ENCODE results near the gene CCDC74A.
"Not testable (repeated sequence)": the region's sequence is repeated elsewhere in the genome, so short reads cannot be mapped to it uniquely, and the experiment has no call there.

Gene CCDC74A

GRCh38 chr2:131527131-131528001, at the start of gene CCDC74A:
TSS of gene CCDC74A (plus strand) at chr2:131527888. CDS start at chr2:131527971, 83 bp downstream.
- not testable (repeated sequence) for DNase-seq

- DNase-seq, result not testable (repeated sequence)
These were observed 49.4 kb upstream of the CCDC74A start for GRCh38 chr2:131478074-131478849.

DNA sequence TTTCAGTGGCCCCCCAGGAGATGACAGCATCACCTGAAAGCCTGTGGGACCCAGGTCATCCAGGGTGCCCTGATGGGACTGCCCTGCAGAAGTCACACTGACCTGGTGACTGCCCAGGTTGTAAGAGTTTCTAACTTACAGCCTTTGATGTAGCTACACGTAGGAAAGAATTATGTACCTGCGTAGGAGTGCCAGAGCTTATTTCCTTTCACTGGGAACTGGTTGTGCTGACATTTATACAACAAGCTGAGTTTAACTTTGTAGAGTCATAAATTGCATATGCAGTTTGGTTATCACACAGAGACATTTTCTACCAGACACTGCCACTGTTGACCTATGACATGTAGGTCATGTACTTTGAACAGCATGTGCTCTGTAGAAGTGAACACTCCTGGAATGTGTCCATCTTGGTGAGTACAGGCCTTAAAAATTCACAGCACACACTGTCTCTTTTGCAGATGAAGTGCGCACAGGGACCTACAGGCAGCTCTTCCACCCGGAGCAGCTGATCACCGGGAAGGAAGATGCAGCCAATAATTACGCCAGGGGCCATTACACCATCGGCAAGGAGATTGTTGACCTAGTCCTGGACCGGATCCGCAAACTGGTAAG, 48.7 kb upstream of the CCDC74A start:
- not testable (repeated sequence) for DNase-seq

DNA sequence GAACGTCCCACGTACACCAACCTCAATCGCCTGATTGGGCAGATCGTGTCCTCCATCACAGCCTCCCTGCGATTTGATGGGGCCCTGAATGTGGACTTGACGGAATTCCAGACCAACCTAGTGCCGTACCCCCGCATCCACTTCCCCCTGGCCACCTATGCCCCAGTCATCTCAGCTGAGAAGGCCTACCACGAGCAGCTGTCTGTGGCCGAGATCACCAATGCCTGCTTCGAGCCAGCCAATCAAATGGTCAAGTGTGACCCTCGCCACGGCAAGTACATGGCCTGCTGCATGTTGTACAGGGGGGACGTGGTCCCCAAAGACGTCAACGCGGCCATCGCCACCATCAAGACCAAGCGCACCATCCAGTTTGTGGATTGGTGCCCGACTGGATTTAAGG, 47.3 kb upstream of the CCDC74A start:
- not testable (repeated sequence) for DNase-seq

GRCh38 chr2:131482506-131483155, 45.1 kb upstream of the CCDC74A start:
- DNase-seq, result not testable (repeated sequence)

DNA sequence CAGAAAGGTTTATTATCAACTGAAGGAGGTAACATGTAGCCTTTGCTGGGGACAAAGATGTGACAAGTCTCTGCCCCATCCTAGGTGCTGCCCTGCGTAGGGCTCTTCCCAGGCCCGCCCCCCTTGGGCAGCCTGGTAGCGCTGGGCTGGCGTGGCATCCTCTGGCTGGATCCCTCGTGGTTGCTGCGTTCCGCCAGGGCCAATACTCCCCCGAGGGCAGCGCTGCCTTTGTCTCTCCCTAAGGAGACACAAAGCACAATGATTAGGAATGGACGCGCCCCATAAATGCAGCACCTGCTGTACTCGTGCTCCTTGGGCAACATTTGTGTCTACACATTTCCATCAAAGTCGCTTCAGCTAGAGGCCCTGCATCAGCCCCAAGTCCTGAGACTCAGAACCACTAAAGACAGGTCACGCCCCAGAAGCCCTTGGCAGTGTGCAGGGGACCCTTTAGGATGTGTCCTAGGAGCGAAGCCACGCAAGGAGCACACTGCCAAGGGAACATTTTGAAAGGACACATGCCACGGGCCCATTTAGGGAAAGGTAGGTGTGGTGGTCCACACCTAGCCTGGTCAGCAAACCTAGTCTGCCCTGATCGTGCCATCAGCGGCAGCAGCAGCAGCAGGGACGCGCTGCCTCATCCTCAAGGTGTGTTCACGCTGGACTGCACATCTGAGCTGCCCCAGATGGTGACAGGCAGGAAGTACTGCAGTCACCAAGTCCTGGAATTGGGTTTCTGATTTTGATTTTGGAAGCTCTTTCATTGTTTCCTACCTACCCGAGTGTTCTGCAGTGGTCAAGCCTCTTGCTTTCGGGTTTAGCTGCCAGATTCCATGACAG, 43.5 kb upstream of the CCDC74A start:
- not testable (repeated sequence) for DNase-seq

DNA sequence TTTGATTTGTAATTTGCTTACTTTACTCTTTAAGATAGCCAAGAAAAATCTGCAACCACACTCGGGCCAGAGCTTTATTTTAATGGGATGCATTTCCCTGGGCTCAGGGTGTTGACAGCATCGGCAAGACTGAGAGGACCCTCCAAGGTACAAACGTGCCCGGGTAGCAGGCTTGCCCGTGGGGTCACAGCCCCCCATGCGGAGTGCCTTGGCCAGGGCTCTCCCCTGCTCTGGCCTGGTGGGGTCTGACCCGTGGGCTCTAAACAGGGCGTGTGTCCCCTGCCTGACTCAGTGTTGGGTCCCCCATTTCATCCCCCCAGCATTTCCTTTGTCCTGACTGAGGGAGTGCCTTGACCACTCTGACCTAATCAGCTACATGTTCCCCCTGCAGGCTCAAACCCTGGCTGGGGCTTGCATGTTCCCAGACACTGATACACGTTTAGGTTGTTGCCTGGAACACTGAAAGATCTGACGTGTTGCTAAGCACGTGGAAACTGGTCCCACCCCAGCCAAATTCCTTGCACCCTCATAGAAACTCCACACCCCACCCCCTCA, 42.7 kb upstream of the CCDC74A start:
- not testable (repeated sequence) for DNase-seq

- DNase-seq, result not testable (repeated sequence)
These were observed 41.3 kb upstream of the CCDC74A start for GRCh38 chr2:131486201-131486902.

DNA sequence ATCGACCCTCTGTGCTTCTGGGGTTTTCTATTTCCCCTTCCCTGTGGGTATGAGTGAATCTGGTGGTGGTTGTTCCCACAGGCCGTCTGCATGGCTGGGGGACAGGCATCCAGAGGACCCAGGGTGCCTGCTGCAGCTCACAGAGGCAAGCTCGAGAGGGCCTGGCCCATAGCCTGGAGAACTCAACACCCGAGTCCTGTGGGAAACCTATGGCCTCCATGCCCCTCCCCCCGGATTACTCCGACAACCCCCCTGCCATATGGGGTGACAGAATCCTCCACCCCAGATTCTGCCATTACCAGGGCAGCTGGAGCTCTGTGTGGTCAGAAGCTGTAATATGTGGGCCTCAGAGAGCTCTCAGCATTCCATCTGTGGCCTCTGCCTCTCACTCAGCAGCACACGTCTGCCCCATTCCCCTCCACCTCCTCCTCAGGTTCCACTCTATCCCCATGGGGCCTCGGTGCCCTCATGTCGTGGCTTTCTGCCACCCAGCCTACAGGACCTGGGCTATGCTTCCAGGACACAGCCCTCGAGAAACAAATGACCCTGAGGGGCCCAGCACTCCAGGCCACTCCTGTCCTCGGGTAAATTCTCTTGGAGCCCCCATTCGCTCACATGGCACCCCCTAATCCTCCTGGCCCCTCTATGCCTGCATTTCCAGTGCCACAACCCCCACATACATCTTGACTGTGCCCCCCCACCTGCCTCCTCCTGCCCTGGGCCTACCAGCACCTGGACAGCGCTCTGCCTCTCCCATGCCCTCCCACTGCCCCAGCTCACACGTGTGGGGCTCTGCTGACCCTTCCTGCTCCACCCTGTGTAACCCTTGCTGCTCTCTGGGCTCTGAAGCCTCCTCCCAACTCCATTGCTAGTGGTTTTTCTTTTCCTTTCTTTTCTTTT, 39.1 kb upstream of the CCDC74A start:
- no peak for DNase-seq

DNA sequence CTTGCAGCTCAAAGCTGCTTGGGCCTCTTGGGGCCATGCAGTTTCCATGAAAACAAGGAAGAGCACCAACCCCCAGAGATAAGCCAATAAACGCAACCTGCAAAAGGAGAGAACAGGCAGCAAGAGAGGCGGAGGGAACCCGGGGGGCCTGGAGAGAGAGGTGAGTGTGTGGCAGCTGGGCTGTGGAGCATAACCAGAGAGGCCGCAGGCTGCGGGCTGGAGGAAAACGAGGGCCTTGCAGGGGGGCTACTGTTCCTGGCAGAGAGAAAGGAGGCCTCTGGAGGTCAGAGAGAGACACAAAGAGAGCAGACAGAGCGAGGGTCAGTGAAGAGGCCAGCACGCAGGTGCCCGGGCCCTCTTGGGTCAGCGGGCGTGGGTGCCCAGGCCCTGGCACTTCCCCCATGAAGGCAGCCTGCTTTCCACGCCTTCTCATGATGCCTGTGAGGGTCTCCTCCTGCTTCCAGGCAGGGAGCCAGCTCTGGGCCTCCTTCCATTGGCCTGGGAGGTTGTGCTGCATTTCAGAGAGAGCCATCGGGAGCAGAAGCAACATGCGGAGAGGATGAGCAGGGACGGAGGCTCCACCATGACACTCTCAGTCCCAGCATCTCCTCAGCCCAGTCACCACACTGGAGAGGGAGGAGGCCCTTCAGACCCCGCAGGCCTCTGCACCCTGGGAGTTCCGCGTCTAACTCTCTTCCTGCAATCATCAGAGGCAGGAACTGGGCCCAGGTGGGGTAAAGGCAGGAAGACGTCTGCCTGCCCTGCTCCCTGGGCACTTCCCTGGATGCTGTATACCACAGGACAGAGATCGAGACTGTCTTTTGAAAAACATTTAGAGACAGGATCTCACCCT, 36.8 kb upstream of the CCDC74A start:
- not testable (repeated sequence) for DNase-seq

- DNase-seq, result not testable (repeated sequence)
These were observed 36.2 kb upstream of the CCDC74A start for GRCh38 chr2:131491469-131491836.

DNA sequence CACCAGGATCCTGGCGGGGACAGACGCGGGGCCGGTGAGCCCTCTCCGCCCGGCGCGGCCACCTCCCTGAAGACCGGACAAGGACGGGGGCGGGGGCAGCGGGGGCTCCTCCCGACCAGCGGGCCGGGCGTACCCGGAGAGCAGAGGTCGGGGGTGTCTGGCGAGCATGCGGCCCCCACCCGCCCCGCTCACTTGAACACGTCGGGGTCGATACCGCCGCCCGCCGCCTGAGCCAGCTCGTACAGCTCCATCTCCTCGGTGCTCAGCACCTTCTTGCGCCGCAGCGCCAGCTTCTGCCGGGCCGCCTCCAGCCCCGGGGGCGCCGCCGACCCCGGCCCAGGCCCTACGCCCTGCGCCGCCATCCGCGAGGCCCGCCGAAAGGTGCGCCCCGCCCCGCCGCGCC, 35.7 kb upstream of the CCDC74A start, which contains the start of gene MZT2A:
MZT2A (minus strand) TSS at position 383 of the 403 bp plus-strand sequence; CDS start at position 362, 21 bp downstream.
- DNase-seq, result not testable (repeated sequence)

DNA sequence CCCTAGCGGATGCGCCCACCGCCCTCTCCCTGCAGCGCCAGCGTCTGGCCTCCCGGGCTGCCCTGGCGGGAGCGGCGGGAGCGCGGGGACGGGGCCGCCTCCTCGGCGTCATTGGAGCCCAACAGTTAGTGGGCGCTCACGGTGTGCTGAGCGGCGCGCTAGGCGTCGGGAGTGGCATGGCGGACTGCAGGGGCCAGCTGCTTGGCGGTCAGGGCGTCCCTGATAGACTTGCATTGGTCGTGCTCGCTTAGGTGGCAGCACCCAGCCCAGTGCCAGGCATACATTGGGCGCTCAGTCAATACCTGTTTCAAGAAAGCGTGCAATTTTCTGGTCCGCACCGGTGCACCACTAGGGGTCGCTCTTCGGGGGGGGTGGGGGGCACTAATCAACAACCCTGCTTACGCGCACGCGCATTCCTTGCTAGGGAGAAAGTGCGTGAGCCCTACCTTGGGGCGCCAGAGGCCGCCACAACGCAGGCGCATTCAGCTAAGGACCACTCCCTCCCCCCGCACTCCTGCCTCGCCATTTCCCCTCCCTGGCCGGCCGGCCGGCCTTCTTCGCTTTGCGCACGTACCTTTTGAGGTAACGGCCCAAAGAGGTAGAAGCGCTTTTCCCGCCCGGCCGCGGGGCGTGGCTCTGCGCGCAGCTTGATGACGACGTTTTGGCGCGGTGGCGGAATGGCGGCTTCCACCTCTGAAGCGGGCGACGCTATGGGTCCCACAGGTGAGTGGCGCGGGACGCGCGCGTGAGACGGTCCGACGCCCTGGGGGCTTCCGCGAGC, 35.1 kb upstream of the CCDC74A start:
- peak; percentile 51 for DNase-seq

DNA sequence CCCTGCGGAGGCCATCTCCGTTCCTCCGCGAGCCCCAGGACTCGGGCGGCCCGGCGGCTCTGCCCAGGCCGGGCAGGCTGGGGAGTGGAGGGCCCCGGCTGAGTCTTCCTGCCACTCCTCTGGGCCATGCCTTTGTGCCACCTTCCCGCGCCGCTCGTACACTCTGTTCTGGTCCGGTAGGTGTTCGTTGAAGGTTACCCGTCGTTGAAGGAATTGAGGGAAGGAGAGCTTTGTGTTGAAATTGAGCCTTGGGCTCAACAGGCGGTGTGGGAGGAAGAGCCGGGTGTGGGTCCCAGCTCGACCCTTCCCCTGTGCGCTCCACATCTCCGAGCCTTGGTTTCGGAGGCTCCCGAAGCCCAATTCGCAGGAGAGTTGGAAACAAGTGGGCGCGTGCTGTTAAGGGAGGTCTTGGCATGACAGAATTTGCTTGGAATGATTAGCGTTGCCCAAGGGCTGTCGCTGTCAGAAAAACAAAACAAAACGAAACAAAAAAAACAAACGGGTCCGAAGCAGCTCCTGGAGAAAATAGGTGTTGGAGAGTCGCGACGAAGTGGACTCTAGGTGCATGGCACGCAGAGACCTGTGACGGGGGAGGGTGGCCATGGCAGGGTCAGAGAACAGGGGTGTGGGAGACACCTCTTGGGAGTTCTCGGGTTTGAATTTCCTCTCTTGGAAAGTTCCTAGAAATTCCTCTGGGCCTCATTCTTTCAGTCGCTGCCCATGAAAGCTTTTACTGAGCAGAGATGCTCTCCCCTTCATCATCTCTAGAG, 34.3 kb upstream of the CCDC74A start:
- no peak for DNase-seq

DNA sequence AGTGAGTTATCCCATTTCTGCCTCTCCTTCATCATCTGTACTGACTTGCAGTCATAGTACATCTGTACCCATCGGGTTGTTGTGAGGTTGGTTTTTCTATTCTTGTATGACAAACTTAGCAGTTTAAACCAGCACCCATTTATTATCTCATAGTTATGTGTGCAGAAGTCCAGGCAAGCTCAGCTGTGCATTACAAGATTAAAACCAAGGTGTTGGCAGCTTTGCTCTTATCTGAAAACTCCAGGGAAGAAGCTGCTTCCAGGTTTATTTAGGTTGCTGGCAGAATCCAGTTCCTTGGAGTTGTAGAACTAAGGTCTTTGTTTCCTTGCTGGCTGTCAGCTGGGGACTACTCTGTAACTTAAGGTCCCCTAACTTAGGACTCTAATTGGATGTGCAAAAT, 32.2 kb upstream of the CCDC74A start:
- DNase-seq, result not testable (repeated sequence)

GRCh38 chr2:131498321-131498973, 29.2 kb upstream of the CCDC74A start:
- DNase-seq, result not testable (repeated sequence)
